ENCODE results near the gene SLC35A2.

GRCh38 chrX:48957477-48957826 lies 46.0 kb upstream of the SLC35A2 start, which contains the start of gene OTUD5:
- TF ChIP-seq POLR2A (IDR thresholded peaks at IDR 0.05; ENCODE audit: low read depth, low read length) (no peak), TAF1 (IDR thresholded peaks at IDR 0.05; ENCODE audit: low read depth, low read length) (no peak), POLR2AphosphoS5 (IDR thresholded peaks at IDR 0.05; ENCODE audit: low read depth, low read length) (no peak), POU2F2 (IDR thresholded peaks at IDR 0.05; ENCODE audit: low read depth, low read length) (no peak), PAX5 (IDR thresholded peaks at IDR 0.05; ENCODE audit: insufficient read depth, low read length, severe bottlenecking) (no peak)

Measured in GM12891 (cell line).